C4-2B (cell line): Measurements from ENCODE around the gene MAML3.

Source experiments
- CTCF ChIP-seq: fragments of 450-650 bp; conservative IDR thresholded peaks from 2 replicates; pipeline ENCODE4 v1.5.1; 2017; ENCODE audit warnings: mild to moderate bottlenecking
- ZFX ChIP-seq: fragments of 450-650 bp; IDR thresholded peaks from 2 replicates; pipeline ENCODE4 v1.6.1; 2017

GRCh38 chr4:139806929-139807328, 347.1 kb downstream of the MAML3 start:
- TF ChIP-seq CTCF (0 out of 2 replicates have a peak, but pooled peaks have one; percentile 7), ZFX (no peak)
